ENCODE measurements around the gene MARVELD3.

The MARVELD3 gene

DNA sequence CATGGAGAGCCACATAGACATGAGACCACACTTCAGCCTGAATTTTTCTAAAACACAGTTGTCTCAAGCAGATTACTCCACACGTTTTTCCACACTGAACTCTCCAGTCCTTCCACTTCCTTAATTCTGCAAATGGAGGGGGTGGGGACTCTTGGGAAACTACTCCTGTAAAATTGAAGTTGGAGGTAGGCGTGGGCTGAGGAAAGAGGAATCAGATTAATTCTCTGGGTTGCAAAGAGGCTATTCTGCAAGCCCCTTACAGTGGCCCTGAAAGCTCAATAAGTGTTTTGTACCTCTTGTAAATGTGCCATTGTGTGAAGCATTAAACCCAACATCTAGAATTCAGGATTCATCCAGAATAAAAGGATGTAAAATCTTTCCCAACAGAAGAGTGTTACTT lies 9.6 kb downstream of the MARVELD3 start:
- TF ChIP-seq, protein P1, sequence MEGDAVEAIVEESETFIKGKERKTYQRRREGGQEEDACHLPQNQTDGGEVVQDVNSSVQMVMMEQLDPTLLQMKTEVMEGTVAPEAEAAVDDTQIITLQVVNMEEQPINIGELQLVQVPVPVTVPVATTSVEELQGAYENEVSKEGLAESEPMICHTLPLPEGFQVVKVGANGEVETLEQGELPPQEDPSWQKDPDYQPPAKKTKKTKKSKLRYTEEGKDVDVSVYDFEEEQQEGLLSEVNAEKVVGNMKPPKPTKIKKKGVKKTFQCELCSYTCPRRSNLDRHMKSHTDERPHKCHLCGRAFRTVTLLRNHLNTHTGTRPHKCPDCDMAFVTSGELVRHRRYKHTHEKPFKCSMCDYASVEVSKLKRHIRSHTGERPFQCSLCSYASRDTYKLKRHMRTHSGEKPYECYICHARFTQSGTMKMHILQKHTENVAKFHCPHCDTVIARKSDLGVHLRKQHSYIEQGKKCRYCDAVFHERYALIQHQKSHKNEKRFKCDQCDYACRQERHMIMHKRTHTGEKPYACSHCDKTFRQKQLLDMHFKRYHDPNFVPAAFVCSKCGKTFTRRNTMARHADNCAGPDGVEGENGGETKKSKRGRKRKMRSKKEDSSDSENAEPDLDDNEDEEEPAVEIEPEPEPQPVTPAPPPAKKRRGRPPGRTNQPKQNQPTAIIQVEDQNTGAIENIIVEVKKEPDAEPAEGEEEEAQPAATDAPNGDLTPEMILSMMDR (IDR thresholded peaks at IDR 0.05; ENCODE audit: low read depth, low read length), result no peak
- TF ChIP-seq, protein P2, sequence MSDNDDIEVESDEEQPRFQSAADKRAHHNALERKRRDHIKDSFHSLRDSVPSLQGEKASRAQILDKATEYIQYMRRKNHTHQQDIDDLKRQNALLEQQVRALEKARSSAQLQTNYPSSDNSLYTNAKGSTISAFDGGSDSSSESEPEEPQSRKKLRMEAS (IDR thresholded peaks at IDR 0.05; ENCODE audit: low read depth, low read length), result no peak
- no peak for TF ChIP-seq MYC (IDR thresholded peaks at IDR 0.05; ENCODE audit: low read depth, low read length)
- no peak for TF ChIP-seq POLR2A (IDR thresholded peaks at IDR 0.05; ENCODE audit: extremely low read depth, insufficient read length)
- H3K4me3 ChIP-seq (ENCODE audit: low read depth, low read length), result no peak overlapping the region
- peak; percentile 38 for DNase-seq (ENCODE audit: low read depth)

DNA sequence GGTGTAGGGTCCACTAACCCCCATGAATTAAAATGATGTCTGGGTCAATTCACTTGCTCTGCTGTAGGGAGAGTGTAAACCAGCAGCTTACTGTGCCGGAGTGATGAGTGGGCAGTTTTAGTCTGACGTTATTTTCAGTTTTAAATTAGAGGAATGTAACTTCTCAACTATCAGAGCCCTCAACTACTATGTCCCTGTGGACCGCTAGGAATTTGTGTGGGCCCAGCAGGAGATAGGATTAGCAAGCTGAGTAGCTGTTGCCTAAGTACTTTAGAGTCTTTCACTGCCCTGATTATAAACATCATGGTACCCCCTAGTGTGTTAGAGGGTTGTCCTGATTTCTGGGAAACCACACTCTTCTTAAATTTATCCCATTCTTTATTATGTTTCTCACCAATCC lies 11.4 kb downstream of the MARVELD3 start:
- DNase-seq (ENCODE audit: low read depth), result no peak
- TF ChIP-seq, protein P2 (IDR thresholded peaks at IDR 0.05; ENCODE audit: low read depth, low read length), result no peak
- TF ChIP-seq POLR2A (IDR thresholded peaks at IDR 0.05; ENCODE audit: extremely low read depth, insufficient read length) (no peak), MYC (IDR thresholded peaks at IDR 0.05; ENCODE audit: low read depth, low read length) (no peak)
- TF ChIP-seq, protein P1 (IDR thresholded peaks at IDR 0.05; ENCODE audit: low read depth, low read length), result no peak
- H3K4me3 ChIP-seq (ENCODE audit: low read depth, low read length), result no peak overlapping the region

DNA sequence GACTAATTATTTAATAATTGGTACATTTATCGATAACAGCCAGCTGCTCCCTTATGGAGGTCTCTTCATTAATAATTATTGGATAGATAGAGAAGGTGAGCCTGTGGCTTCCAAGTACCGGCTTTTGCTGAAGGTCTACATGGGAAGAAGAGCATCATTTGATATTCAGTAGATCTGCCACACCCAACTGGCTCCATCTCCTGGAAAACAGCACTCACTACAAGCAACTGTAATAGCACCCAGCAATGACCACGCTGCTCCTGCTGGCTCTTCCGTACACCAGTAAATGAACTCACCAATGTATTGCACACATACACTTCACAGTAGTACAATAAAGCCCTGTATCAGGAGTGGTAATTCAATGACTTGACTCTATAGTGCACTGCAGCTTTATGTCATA lies 19.5 kb downstream of the MARVELD3 start:
- DNase-seq (ENCODE audit: low read depth), result peak; percentile 61
- TF ChIP-seq, protein P1 (IDR thresholded peaks at IDR 0.05; ENCODE audit: low read depth, low read length), result peak; percentile 68
- TF ChIP-seq, protein P2 (IDR thresholded peaks at IDR 0.05; ENCODE audit: low read depth, low read length), result no peak

DNA sequence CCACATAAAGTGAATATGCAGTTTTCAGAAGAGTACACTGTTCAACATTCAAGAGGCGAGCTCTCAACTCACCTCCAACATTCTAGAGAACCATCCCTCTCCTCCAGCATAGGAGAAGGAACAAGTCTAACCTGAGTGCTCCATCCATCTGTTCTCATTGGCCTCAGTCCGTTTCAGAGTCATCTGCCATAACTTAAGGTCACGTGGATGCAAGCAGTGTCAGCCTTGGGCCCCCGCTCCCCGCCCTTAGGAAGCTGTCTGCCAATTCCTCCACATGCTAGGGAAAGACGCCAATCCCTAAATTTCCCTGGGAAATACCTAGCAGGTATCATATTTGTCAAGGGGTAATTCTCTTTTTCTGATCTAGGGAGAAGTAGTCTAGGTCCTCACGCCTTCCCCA lies 21.4 kb downstream of the MARVELD3 start:
- TF ChIP-seq, protein P2 (IDR thresholded peaks at IDR 0.05; ENCODE audit: low read depth, low read length), result no peak
- no peak for TF ChIP-seq MYC (IDR thresholded peaks at IDR 0.05; ENCODE audit: low read depth, low read length)
- TF ChIP-seq, protein P1 (IDR thresholded peaks at IDR 0.05; ENCODE audit: low read depth, low read length), result no peak
- no peak for TF ChIP-seq POLR2A (IDR thresholded peaks at IDR 0.05; ENCODE audit: extremely low read depth, insufficient read length)
- no peak overlapping the region for H3K4me3 ChIP-seq (ENCODE audit: low read depth, low read length)
- no peak for DNase-seq (ENCODE audit: low read depth)

More for the DNA sequence above, 19.5 kb downstream of the MARVELD3 start:
- H3K4me3 ChIP-seq (ENCODE audit: low read depth, low read length), result no peak overlapping the region

DNA sequence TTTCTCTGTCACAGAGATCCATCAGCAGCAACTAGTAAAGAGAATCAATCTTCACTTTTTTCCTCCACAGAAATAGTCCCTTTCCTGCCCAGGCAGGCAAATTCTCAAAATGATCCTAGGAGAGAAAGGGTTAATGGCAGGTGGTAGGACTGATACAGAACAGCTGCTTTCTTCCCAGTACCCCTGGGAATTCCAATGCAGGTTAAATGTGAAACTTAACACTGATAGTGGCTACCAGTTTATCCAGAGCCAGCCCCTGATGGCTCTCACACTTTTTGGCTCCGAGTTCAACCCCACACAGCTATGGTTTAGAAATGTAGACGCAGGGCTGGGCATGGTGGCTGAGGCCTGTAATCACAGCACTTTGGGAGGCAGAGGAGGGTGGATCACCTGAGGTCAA lies 22.2 kb downstream of the MARVELD3 start:
- TF ChIP-seq, protein P1 (IDR thresholded peaks at IDR 0.05; ENCODE audit: low read depth, low read length), result no peak
- TF ChIP-seq POLR2A (IDR thresholded peaks at IDR 0.05; ENCODE audit: extremely low read depth, insufficient read length), result no peak
- TF ChIP-seq, protein P2 (IDR thresholded peaks at IDR 0.05; ENCODE audit: low read depth, low read length), result no peak
- no peak for TF ChIP-seq MYC (IDR thresholded peaks at IDR 0.05; ENCODE audit: low read depth, low read length)
- no peak for DNase-seq (ENCODE audit: low read depth)
- H3K4me3 ChIP-seq (ENCODE audit: low read depth, low read length), result no peak overlapping the region

DNA sequence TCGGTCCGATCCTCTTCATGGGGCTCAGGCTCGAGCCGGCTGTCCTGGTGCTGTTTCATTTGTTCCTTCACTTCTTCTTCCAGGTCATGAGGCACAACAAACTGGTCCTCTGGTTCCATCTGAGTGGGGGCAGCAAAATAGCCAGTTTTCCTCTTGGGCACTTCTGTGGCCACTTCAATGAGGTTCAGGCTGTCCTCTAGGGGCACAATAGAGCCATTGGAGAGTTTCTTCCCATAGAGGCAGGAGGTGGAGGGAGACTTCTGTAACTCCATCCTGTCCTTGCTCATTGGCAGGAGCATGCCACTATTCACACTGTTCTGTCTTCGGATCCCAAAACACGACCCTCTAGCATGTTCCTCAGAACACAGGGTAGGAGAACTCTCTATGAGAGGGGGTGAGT lies 22.9 kb downstream of the MARVELD3 start:
- TF ChIP-seq MYC (IDR thresholded peaks at IDR 0.05; ENCODE audit: low read depth, low read length), result no peak
- TF ChIP-seq, protein P1 (IDR thresholded peaks at IDR 0.05; ENCODE audit: low read depth, low read length), result peak; percentile 56
- TF ChIP-seq, protein P2 (IDR thresholded peaks at IDR 0.05; ENCODE audit: low read depth, low read length), result no peak
- no peak overlapping the region for H3K4me3 ChIP-seq (ENCODE audit: low read depth, low read length)
- DNase-seq (ENCODE audit: low read depth), result peak; percentile 16
